Middle frontal gyrus (tissue), 1 donor: ENCODE data around the gene ANKS1B.
"Not testable (repeated sequence)": the region's sequence is repeated elsewhere in the genome, so short reads cannot be mapped to it uniquely, and the experiment has no call there.

Experiments
- DNase-seq: peaks from one replicate; pipeline ENCODE4 v3.0.0-alpha.2; 2015; ENCODE audit warnings: low spot score; ENCODE audit errors: extremely low spot score

The ANKS1B gene

DNA sequence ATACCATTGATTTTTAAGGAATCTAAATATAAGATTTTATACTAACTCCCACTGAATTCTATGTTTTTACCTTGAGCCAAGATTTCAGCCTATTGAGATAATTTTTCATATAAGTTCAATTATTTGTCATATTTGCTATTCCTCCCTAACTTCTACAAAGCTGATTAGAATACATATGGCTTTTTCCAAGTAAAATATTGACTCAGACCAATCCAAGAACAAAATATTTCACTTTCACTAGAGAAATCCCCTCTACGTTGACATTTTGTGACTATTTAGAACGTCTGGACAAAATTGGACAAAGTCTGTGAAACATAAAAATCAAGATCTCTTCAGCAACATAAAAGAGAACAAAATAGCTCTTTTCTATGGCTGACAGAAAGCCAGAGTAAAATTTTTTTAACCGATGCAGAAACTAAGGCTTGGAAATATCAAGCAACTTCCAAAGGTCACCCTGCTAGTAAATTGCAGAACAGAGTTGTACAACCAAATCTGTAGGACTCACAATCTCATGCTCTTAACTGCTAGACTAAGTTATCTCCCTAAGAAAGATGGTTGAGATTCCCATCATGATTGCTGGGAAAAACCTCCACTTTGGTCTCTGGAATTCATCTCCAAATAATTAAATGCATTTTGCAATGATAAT is 219.1 kb downstream of the ANKS1B start:
- DNase-seq = no peak

DNA sequence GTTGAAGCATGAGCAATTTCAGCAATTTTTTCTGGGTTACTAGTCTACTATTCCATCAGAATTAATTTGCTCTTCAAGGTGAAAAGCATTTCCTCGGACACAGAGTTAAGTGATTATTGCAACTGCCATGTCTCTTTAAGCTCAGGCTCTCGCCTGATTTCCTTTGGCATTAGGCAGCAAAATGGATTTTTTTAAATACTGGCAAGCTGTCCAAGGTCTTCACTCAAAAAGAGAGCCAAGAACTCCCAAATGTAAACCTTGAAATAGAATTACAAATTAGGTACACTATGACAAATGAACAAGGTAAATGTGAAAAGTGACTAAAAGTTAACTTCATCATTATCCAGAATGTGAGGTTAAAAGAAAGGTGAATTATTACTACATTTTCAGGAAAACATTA is 225.3 kb downstream of the ANKS1B start:
- DNase-seq = no peak

GRCh38 chr12:99758997-99759396 is 225.7 kb downstream of the ANKS1B start:
- DNase-seq = no peak

- no peak for DNase-seq
Observed at GRCh38 chr12:99752740-99753139, 232.0 kb downstream of the ANKS1B start.

- DNase-seq = no peak
Observed at GRCh38 chr12:99746538-99746937, 238.2 kb downstream of the ANKS1B start.

- no peak for DNase-seq
Observed at GRCh38 chr12:99745895-99746294, 238.8 kb downstream of the ANKS1B start.

- DNase-seq = no peak
Observed at GRCh38 chr12:99745121-99745520, 239.6 kb downstream of the ANKS1B start.

GRCh38 chr12:99736760-99737269 is 247.9 kb downstream of the ANKS1B start:
- DNase-seq = no peak

GRCh38 chr12:99732131-99732530 is 252.6 kb downstream of the ANKS1B start:
- DNase-seq = no peak

GRCh38 chr12:99722690-99723486 is 261.8 kb downstream of the ANKS1B start:
- no peak for DNase-seq

- no peak for DNase-seq
Observed at GRCh38 chr12:99721715-99722275, 262.9 kb downstream of the ANKS1B start.

- DNase-seq = not testable (repeated sequence)
Observed at GRCh38 chr12:99720083-99720465, 264.7 kb downstream of the ANKS1B start.

- not testable (repeated sequence) for DNase-seq
Observed at GRCh38 chr12:99719411-99720082, 265.2 kb downstream of the ANKS1B start.

DNA sequence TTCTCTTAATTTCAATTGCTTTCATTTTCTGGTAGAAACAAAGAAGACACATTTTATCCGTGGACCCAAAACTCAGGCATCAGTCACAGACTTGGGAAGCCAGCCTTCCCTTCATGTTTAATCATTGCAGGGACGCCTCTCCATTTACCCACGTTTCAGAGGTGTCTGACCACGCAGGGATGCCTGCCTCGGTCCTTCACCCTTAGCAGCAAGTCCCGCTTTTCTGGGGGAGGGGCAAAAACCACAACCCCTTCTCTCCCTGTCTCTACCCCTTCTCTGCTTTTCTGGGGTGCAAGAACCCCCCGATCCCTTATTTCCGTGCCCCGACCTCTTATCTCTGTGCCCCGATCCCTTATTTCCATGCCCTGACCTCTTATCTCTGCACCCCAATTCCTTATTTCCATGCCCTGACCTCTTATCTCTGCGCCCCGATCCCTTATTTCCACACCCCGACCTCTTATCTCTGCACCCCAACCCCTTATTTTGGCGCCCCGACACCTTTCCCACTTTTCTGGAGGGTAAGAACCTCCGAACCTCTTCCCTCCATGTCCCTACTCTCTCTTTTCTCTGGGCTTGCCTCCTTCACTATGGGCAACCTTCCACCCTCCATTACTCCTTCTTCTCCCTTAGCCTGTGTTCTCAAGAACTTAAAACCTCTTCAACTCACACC is 268.8 kb downstream of the ANKS1B start:
- not testable (repeated sequence) for DNase-seq

DNA sequence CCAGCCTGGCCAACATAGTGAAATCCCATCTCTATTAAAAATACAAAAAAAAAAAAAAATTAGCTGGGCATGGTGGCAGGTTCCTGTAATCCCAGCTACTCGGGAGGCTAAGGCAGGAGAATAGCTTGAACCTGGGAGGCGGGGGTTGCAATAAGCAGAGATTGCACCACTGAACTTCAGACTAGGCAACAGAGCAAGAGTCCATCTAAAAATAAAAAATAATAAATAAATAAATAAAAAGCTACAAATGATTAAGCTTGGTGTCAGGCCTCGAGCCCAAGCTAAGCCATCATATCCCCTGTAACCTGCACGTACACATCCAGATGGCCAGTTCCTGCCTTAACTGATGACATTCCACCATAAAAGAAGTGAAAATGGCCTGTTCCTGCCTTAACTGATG is 269.8 kb downstream of the ANKS1B start:
- DNase-seq = not testable (repeated sequence)

GRCh38 chr12:99713946-99714520 is 270.7 kb downstream of the ANKS1B start:
- DNase-seq = no peak

DNA sequence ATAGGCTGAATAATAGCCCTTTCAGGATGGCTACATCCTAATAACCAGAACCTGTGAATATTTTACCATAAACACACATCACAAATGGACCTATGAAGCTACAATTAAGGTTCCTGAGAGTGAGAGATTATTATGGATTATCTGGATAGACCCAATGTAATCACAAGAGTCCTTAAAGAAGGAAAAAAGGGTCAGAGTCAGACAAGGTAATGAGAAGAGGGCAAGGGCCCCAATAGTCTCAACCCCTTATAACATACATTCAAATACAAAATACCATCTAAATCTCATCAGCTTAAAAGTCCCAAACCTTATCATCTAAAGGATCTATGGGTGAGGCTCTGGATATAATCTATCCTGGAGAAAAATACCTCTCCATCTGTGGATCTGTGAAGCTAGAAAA is 272.5 kb downstream of the ANKS1B start:
- no peak for DNase-seq

DNA sequence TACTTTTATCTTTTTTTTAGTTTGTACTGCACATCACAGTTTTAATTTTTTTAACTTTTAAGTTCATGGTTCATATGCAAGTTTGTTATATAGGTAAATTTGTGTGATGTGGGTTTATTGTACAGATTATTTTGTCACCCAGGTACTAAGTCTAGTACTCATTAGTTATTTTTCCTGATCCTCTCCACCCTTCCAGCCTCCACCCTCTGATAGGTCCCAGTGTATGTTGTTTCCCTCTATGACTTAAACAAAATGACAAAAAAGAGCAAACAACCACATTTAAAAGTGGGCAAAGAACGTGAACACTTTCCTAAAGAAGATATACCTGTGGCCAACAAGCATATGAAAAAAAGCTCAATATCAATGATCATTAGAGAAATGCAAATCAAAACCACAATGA is 273.5 kb downstream of the ANKS1B start:
- no peak for DNase-seq

DNA sequence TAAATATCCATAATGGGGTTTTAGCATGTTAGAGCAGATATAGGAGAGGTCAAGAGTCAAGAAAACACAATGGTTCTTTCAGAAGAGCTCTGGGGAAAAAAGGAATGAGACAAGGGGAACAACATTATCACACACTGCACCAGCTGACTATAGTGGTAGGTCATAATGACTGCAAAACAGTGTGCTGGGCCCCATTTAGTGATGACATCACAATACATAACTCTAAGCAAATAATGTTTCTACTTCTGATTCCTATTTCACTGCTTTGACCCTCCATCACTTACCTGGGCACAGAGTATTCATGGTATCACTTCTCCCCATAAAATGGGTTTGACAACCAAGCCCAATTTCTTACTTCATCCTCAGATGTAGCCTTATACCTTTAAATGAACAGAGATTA is 275.1 kb downstream of the ANKS1B start:
- DNase-seq = no peak

- DNase-seq = no peak
Observed at GRCh38 chr12:99709116-99709515, 275.6 kb downstream of the ANKS1B start.

- DNase-seq = no peak
Observed at GRCh38 chr12:99707883-99708282, 276.9 kb downstream of the ANKS1B start.
